CD4-positive, CD25-positive, alpha-beta regulatory T cell (primary cell): ENCODE results near the gene RAB7B. TPM values are rescaled to one million over a fixed set of nuclear protein-coding genes. Genes with fewer than 3 reads are reported as not detected.
A peak's percentile ranks its signal among the peaks of the same experiment; 100 is the strongest.
"Not testable (repeated sequence)": the region's sequence is repeated elsewhere in the genome, so short reads cannot be mapped to it uniquely, and the experiment has no call there.

ENCODE experiments used
- ATAC-seq, 2 donors: fragments of 150-1000 bp; cut with Tn5 transposase; one replicate each; pipeline ENCODE4 v1.10.0; 2021; ENCODE audit warnings: low read depth in 2 of 2, moderate number of reproducible peaks in 2 of 2, moderate library complexity in 1 of 2
- DNase-seq, 3 donors: peaks; one replicate each; pipeline versions ENCODE4 v3.0.0 to v3.0.0-alpha.2; 2012 to 2022; ENCODE audit warnings: mixed read lengths in 1 of 3
- H3K27ac ChIP-seq: one replicate; pipeline ENCODE4 v1.7.0; 2013; ENCODE audit warnings: mild to moderate bottlenecking, low read length; ENCODE audit not compliant: insufficient read depth, poor library complexity, severe bottlenecking
- H3K27me3 ChIP-seq: one replicate; pipeline ENCODE4 v1.7.0; 2013; ENCODE audit warnings: low read length; ENCODE audit not compliant: control insufficient read depth, insufficient read depth
- H3K36me3 ChIP-seq: one replicate; pipeline ENCODE4 v1.7.0; 2013; ENCODE audit warnings: mild to moderate bottlenecking, low read length, moderate library complexity; ENCODE audit not compliant: control insufficient read depth, insufficient read depth
- H3K4me1 ChIP-seq: 2 replicates; pipeline ENCODE4 v1.7.0; 2013; ENCODE audit warnings: mild to moderate bottlenecking, low read length; ENCODE audit not compliant: insufficient read depth, control insufficient read depth, poor library complexity, severe bottlenecking
- H3K4me3 ChIP-seq: one replicate; pipeline ENCODE4 v1.7.0; 2013; ENCODE audit warnings: low read depth, mild to moderate bottlenecking, low read length, moderate library complexity
- H3K9me3 ChIP-seq, 2 experiments: 1 replicate in 1 of 2; 2 replicates in 1 of 2; pipeline ENCODE4 v1.7.0; 2013; ENCODE audit warnings: low read length in 2 of 2, mild to moderate bottlenecking in 1 of 2, moderate library complexity in 1 of 2; ENCODE audit not compliant: control insufficient read depth in 2 of 2
- H3K27ac Mint-ChIP-seq, 3 donors: one replicate each; pipeline ENCODE4 v1.8.0; 2020 to 2022; ENCODE audit warnings: mild to moderate bottlenecking in 3 of 3, mixed read lengths in 3 of 3, moderate library complexity in 2 of 3
- H3K27me3 Mint-ChIP-seq: one replicate; pipeline ENCODE4 v1.8.0; 2022; ENCODE audit warnings: mild to moderate bottlenecking, mixed read lengths
- H3K36me3 Mint-ChIP-seq: one replicate; pipeline ENCODE4 v1.8.0; 2020; ENCODE audit warnings: mixed read lengths
- H3K4me1 Mint-ChIP-seq, 4 donors: one replicate each; pipeline ENCODE4 v1.8.0; 2020 to 2022; ENCODE audit warnings: mixed read lengths in 4 of 4, mild to moderate bottlenecking in 1 of 4
- H3K4me3 Mint-ChIP-seq, 4 donors: one replicate each; pipeline ENCODE4 v1.8.0; 2020 to 2022; ENCODE audit warnings: mild to moderate bottlenecking in 4 of 4, mixed read lengths in 4 of 4, moderate library complexity in 3 of 4
- H3K9me3 Mint-ChIP-seq, 7 donors: one replicate each; pipeline ENCODE4 v1.8.0; 2020 to 2022; ENCODE audit warnings: mixed read lengths in 7 of 7, mild to moderate bottlenecking in 3 of 7, moderate library complexity in 2 of 7
- polyA plus RNA-seq, 4 donors: library from polyadenylated mRNA; unstranded; fragments of 300-500 nt; fragmentation: Illumina TruSeq; gene quantifications; one replicate each; pipeline ENCODE4 v1.2.3, GENCODE V29; 2021
- total RNA-seq: library from RNA; stranded (reverse); gene quantifications from one replicate; pipeline ENCODE4 v1.2.3, GENCODE V29; 2022

The RAB7B gene
- total RNA-seq (not detected), polyA plus RNA-seq (not detected)

- H3K36me3 ChIP-seq: no peaks in the 10 kb centered on the region
- H3K36me3 Mint-ChIP-seq: no peaks in the 10 kb centered on the region
- H3K27ac ChIP-seq: no peak within 1 kb of the TSS
- H3K9me3 ChIP-seq: no peaks in the 10 kb centered on the region
- no peak within 1 kb of the TSS for H3K4me3 ChIP-seq
- no peak within 1 kb of the TSS for H3K27ac Mint-ChIP-seq
- no peaks in the 10 kb centered on the region for H3K4me1 ChIP-seq
- H3K27me3 Mint-ChIP-seq: peaks cover 14% of the 10 kb centered on the region
- H3K27me3 ChIP-seq: no peaks in the 10 kb centered on the region
- peaks cover 0 to 6% (median 4%) of the 10 kb centered on the region in 4 donors for H3K4me1 Mint-ChIP-seq
- no peak for DNase-seq
- no peak within 1 kb of the TSS for H3K4me3 Mint-ChIP-seq
- H3K9me3 Mint-ChIP-seq: peaks cover 0 to 5% (median 1%) of the 10 kb centered on the region in 7 donors
- no peak for ATAC-seq
Observed at GRCh38 chr1:206002871-206003801, at the start of gene RAB7B. RAB7B (minus strand) TSS chr1:206003395; CDS start chr1:205994135, 9,260 bp downstream.

- not testable (repeated sequence) for H3K27me3 Mint-ChIP-seq, H3K9me3 ChIP-seq, H3K4me3 Mint-ChIP-seq, H3K9me3 Mint-ChIP-seq, ATAC-seq, H3K27ac ChIP-seq, H3K27me3 ChIP-seq, H3K4me3 ChIP-seq, H3K36me3 ChIP-seq, H3K36me3 Mint-ChIP-seq, DNase-seq
- Mint-ChIP-seq H3K4me1 (peaks cover 15 to 28% (median 23%) of the 10 kb centered on the region in 4 donors), H3K27ac (peak overlapping the region in 1 of 3 donors; percentile 85)
- peaks cover 18% of the 10 kb centered on the region for H3K4me1 ChIP-seq
Observed at GRCh38 chr1:206052231-206052865, 49.2 kb upstream of the RAB7B start.

GRCh38 chr1:206050655-206051235 is 47.5 kb upstream of the RAB7B start:
- DNase-seq (peak in 2 of 3 donors; percentile 16 to 83), ATAC-seq (peak; percentile 81)
- H3K36me3 Mint-ChIP-seq: no peaks in the 10 kb centered on the region
- no peaks in the 10 kb centered on the region for H3K9me3 ChIP-seq
- no peaks in the 10 kb centered on the region for H3K9me3 Mint-ChIP-seq
- peak overlapping the region in 3 of 4 donors; percentile 50 to 66 (median 65) for H3K4me3 Mint-ChIP-seq
- H3K27ac ChIP-seq: peak overlapping the region; percentile 53
- H3K27ac Mint-ChIP-seq: peak overlapping the region; percentile 78 to 89 (median 85)
- no peaks in the 10 kb centered on the region for H3K36me3 ChIP-seq
- H3K4me1 ChIP-seq: peaks cover 18% of the 10 kb centered on the region
- H3K27me3 ChIP-seq: no peaks in the 10 kb centered on the region
- H3K4me3 ChIP-seq: peak overlapping the region; percentile 32
- no peaks in the 10 kb centered on the region for H3K27me3 Mint-ChIP-seq
- peaks cover 15 to 28% (median 23%) of the 10 kb centered on the region in 4 donors for H3K4me1 Mint-ChIP-seq

- Mint-ChIP-seq H3K36me3 (no peaks in the 10 kb centered on the region), H3K4me3 (no peak overlapping the region), H3K27me3 (no peaks in the 10 kb centered on the region), H3K27ac (peak overlapping the region in 2 of 3 donors; percentile 23 to 85), H3K4me1 (peaks cover 15 to 28% (median 23%) of the 10 kb centered on the region in 4 donors), H3K9me3 (no peaks in the 10 kb centered on the region)
- Histone ChIP-seq H3K27me3 (no peaks in the 10 kb centered on the region), H3K4me3 (no peak overlapping the region), H3K27ac (no peak overlapping the region), H3K4me1 (peaks cover 18% of the 10 kb centered on the region), H3K9me3 (no peaks in the 10 kb centered on the region), H3K36me3 (no peaks in the 10 kb centered on the region)
- DNase-seq (no peak), ATAC-seq (no peak)
Observed at GRCh38 chr1:206049919-206050600, 46.9 kb upstream of the RAB7B start.

GRCh38 chr1:206049293-206049692 is 46.1 kb upstream of the RAB7B start:
- H3K4me1 ChIP-seq: peaks cover 18% of the 10 kb centered on the region
- H3K9me3 Mint-ChIP-seq: no peaks in the 10 kb centered on the region
- no peak for ATAC-seq

GRCh38 chr1:206048582-206048981 is 45.4 kb upstream of the RAB7B start:
- no peak for ATAC-seq
- Histone ChIP-seq H3K36me3 (no peaks in the 10 kb centered on the region), H3K9me3 (no peaks in the 10 kb centered on the region), H3K27ac (no peak overlapping the region), H3K4me3 (no peak overlapping the region), H3K27me3 (no peaks in the 10 kb centered on the region), H3K4me1 (peaks cover 18% of the 10 kb centered on the region)
- no peak for DNase-seq
- H3K4me3 Mint-ChIP-seq: no peak overlapping the region
- H3K27me3 Mint-ChIP-seq: no peaks in the 10 kb centered on the region
- H3K36me3 Mint-ChIP-seq: no peaks in the 10 kb centered on the region
- H3K27ac Mint-ChIP-seq: no peak overlapping the region
- H3K4me1 Mint-ChIP-seq: peaks cover 15 to 28% (median 24%) of the 10 kb centered on the region in 4 donors
- H3K9me3 Mint-ChIP-seq: no peaks in the 10 kb centered on the region

More at GRCh38 chr1:206049293-206049692, 46.1 kb upstream of the RAB7B start:
- H3K27me3 Mint-ChIP-seq: no peaks in the 10 kb centered on the region
- no peak for DNase-seq
- no peaks in the 10 kb centered on the region for H3K36me3 Mint-ChIP-seq
- Histone ChIP-seq H3K27me3 (no peaks in the 10 kb centered on the region), H3K27ac (no peak overlapping the region), H3K4me3 (no peak overlapping the region), H3K36me3 (no peaks in the 10 kb centered on the region), H3K9me3 (no peaks in the 10 kb centered on the region)
- no peak overlapping the region for H3K27ac Mint-ChIP-seq
- peaks cover 15 to 28% (median 23%) of the 10 kb centered on the region in 4 donors for H3K4me1 Mint-ChIP-seq
- H3K4me3 Mint-ChIP-seq: no peak overlapping the region

- Mint-ChIP-seq H3K4me3 (no peak overlapping the region), H3K27ac (no peak overlapping the region), H3K27me3 (no peaks in the 10 kb centered on the region), H3K36me3 (no peaks in the 10 kb centered on the region), H3K9me3 (no peaks in the 10 kb centered on the region), H3K4me1 (peaks cover 9 to 23% (median 21%) of the 10 kb centered on the region in 4 donors)
- ATAC-seq: no peak
- Histone ChIP-seq H3K27ac (no peak overlapping the region), H3K36me3 (no peaks in the 10 kb centered on the region), H3K9me3 (no peaks in the 10 kb centered on the region), H3K27me3 (no peaks in the 10 kb centered on the region), H3K4me3 (no peak overlapping the region), H3K4me1 (peaks cover 18% of the 10 kb centered on the region)
- no peak for DNase-seq
Observed at GRCh38 chr1:206047271-206047670, 44.1 kb upstream of the RAB7B start.
